PFSK-1 (cell line): Measurements from ENCODE around the gene UBE2D2.

Source experiments
- FOXP2 ChIP-seq: optimal IDR thresholded peaks from 2 replicates; pipeline ENCODE3; 2011; ENCODE audit warnings: borderline replicate concordance, control low read depth, inconsistent platforms; ENCODE audit not compliant: insufficient read depth; ENCODE audit errors: extremely low read length, extremely low read depth
- POLR2AphosphoS5 ChIP-seq: IDR thresholded peaks from 2 replicates; pipeline ENCODE4 v1.6.1; 2012; ENCODE audit warnings: low read depth, mild to moderate bottlenecking, control low read depth, low read length, moderate library complexity
- SIN3A ChIP-seq: IDR thresholded peaks from 2 replicates; pipeline ENCODE4 v1.6.1; 2012; ENCODE audit warnings: mild to moderate bottlenecking, low read length, moderate library complexity, borderline replicate concordance; ENCODE audit not compliant: insufficient read depth
- TAF1 ChIP-seq: IDR thresholded peaks from 2 replicates; pipeline ENCODE4 v1.6.1; 2012; ENCODE audit warnings: low read length, control low read depth, borderline replicate concordance; ENCODE audit not compliant: insufficient read depth
- TF ChIP-seq, protein P1 (sequence below), 2 experiments: IDR thresholded peaks; 2 replicates each; pipeline versions ENCODE4 v1.6.1 to v1.8.0; 2011 to 2012; ENCODE audit warnings: low read depth in 2 of 2, low read length in 2 of 2, control low read depth in 1 of 2, inconsistent platforms in 1 of 2, mild to moderate bottlenecking in 1 of 2, moderate library complexity in 1 of 2; ENCODE audit not compliant: insufficient read depth in 1 of 2

The UBE2D2 gene

DNA sequence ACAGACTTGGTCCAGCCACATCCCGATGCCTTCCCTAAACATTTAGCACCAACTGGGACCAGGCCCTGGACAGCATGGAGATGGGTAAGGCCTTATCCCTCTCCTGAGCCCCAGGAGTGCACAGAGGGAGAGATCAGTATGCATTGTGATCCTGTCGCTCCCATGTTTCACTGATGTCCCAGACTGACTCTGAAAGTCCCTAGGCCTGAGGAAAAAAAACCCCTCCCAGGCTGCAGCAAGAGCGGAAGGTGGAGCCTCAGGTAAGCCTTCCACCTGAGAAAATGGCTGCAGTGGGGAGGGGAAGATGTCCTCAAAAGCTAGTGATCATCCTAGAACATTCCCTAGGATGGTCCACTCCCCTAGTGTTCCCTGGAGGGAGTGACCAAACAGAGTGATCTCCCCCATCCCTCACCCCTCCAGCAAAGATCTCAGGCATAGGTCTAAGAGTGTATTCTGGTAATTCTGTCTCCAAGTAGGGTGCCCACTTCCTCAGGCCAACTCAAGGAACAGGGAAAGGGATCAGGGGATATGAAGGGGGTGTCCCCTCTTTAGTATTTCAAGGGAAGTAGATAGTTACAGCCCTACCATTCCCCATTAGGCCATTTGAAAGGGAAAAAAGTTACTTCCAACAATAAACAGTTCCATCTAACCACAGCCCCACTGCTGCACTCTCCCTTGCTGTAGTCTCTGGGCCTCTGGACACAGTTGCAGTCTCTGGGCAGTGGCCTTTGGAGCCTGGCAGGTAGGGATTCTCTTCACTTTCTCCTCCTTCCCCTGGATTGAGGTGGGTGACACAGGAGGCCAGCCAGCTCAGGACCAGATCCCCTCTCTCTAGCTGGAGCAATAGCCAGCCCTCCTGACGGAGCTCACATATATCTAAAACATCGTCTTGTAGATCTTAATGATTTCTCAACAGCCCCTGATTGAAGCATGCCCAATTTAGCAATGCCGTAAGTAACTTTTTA is 80.3 kb downstream of the UBE2D2 start:
- no peak for TF ChIP-seq TAF1
- TF ChIP-seq POLR2AphosphoS5 = no peak
- TF ChIP-seq, protein P1, sequence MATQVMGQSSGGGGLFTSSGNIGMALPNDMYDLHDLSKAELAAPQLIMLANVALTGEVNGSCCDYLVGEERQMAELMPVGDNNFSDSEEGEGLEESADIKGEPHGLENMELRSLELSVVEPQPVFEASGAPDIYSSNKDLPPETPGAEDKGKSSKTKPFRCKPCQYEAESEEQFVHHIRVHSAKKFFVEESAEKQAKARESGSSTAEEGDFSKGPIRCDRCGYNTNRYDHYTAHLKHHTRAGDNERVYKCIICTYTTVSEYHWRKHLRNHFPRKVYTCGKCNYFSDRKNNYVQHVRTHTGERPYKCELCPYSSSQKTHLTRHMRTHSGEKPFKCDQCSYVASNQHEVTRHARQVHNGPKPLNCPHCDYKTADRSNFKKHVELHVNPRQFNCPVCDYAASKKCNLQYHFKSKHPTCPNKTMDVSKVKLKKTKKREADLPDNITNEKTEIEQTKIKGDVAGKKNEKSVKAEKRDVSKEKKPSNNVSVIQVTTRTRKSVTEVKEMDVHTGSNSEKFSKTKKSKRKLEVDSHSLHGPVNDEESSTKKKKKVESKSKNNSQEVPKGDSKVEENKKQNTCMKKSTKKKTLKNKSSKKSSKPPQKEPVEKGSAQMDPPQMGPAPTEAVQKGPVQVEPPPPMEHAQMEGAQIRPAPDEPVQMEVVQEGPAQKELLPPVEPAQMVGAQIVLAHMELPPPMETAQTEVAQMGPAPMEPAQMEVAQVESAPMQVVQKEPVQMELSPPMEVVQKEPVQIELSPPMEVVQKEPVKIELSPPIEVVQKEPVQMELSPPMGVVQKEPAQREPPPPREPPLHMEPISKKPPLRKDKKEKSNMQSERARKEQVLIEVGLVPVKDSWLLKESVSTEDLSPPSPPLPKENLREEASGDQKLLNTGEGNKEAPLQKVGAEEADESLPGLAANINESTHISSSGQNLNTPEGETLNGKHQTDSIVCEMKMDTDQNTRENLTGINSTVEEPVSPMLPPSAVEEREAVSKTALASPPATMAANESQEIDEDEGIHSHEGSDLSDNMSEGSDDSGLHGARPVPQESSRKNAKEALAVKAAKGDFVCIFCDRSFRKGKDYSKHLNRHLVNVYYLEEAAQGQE (IDR thresholded peaks at IDR 0.05; ENCODE audit: insufficient read depth in 1 of 2, low read depth in 2 of 2, low read length in 2 of 2) = no peak
- no peak for TF ChIP-seq FOXP2
- no peak for TF ChIP-seq SIN3A

GRCh38 chr5:139642213-139642612 is 81.1 kb downstream of the UBE2D2 start:
- TF ChIP-seq POLR2AphosphoS5 = no peak
- TF ChIP-seq, protein P1 (IDR thresholded peaks at IDR 0.05; ENCODE audit: insufficient read depth in 1 of 2, low read depth in 2 of 2, low read length in 2 of 2) = no peak
- no peak for TF ChIP-seq TAF1
- no peak for TF ChIP-seq FOXP2
- no peak for TF ChIP-seq SIN3A

- TF ChIP-seq TAF1 (no peak), FOXP2 (no peak)
Observed at GRCh38 chr5:139642891-139643871, 82.0 kb downstream of the UBE2D2 start.

DNA sequence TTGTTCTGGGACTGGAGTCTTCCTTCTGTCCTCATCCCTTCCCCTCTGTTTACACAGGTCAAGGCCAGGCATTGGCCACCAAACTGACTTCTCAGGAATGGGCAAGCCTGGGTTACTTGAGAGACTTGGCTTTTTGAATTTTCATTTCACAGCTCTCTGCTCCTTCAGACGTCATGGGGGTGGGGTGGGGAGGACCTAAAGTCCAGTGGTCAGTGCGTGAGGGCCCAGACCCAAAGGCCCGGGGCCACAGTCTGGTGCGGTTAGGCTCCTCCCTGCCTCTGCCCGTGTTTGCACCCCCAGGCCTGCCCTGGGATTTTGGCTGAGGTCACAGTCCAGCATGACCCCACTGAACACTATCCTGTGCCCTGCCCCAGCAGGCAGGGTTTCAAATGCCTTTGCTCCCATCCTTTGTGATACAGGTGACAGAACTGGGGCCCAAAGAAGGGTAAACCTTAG is 82.9 kb downstream of the UBE2D2 start:
- no peak for TF ChIP-seq FOXP2
- TF ChIP-seq, protein P1 (IDR thresholded peaks at IDR 0.05; ENCODE audit: insufficient read depth in 1 of 2, low read depth in 2 of 2, low read length in 2 of 2) = no peak
- no peak for TF ChIP-seq SIN3A
- no peak for TF ChIP-seq TAF1
- TF ChIP-seq POLR2AphosphoS5 = no peak

GRCh38 chr5:139644646-139645429 is 83.7 kb downstream of the UBE2D2 start:
- TF ChIP-seq, protein P1 (IDR thresholded peaks at IDR 0.05; ENCODE audit: insufficient read depth in 1 of 2, low read depth in 2 of 2, low read length in 2 of 2) = no peak
- TF ChIP-seq SIN3A (no peak), TAF1 (no peak), FOXP2 (no peak), POLR2AphosphoS5 (no peak)
